ENCODE measurements around the gene ZNF536.

Gene ZNF536

GRCh38 chr19:30587869-30588268 lies 215.7 kb downstream of the ZNF536 start:
- Histone ChIP-seq H3K36me3 (ENCODE audit: control insufficient read depth, insufficient read depth, low read length, severe bottlenecking) (no peaks in the 10 kb centered on the region), H3K9me3 (ENCODE audit: control insufficient read depth, low read length) (no peaks in the 10 kb centered on the region), H3K4me1 (ENCODE audit: control insufficient read depth, insufficient read depth, low read length) (no peaks in the 10 kb centered on the region), H3K27me3 (replicated peaks; ENCODE audit: control insufficient read depth, insufficient read depth, low read length) (no peaks in the 10 kb centered on the region), H3K9ac (ENCODE audit: low read length) (no peak overlapping the region), H3K4me3 (ENCODE audit: low read length) (no peak overlapping the region)
- no peak for DNase-seq (ENCODE audit: low read depth)

DNA sequence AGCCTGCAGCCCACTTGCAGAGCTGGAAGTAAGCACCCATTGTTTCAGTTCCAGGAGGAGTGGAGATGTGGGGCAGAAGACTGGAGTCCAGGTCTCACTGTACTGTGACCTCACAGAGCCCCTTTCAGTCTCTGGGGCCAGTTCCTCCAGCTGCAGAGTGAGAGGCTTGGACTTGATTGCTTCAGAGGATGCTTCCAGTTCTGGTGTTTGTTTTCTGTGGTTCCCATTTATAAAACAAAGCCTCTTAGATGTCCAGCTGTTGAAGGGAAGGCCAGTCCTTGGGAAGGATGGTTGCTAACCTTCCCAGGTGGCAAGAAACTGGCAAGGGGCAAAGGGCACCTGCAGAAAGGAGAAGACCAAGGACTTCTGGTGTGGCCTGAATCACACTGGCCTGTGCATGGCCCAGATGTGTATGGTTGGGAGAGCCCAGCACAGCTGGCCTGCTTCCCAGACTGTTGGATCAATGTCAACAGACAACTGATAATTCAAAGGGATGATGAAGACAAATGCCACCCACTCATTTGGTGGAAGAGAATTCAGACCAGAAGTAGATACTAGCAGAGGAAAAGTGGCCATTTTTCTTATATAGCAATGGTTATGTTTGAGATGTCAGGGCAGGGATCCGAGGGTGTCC lies 218.5 kb downstream of the ZNF536 start:
- H3K27me3 ChIP-seq (replicated peaks; ENCODE audit: control insufficient read depth, insufficient read depth, low read length), result no peaks in the 10 kb centered on the region
- H3K4me1 ChIP-seq (ENCODE audit: control insufficient read depth, insufficient read depth, low read length), result no peaks in the 10 kb centered on the region
- H3K36me3 ChIP-seq (ENCODE audit: control insufficient read depth, insufficient read depth, low read length, severe bottlenecking), result no peaks in the 10 kb centered on the region
- no peak overlapping the region for H3K9ac ChIP-seq (ENCODE audit: low read length)
- DNase-seq (ENCODE audit: low read depth), result no peak
- no peaks in the 10 kb centered on the region for H3K9me3 ChIP-seq (ENCODE audit: control insufficient read depth, low read length)
- no peak overlapping the region for H3K4me3 ChIP-seq (ENCODE audit: low read length)

DNA sequence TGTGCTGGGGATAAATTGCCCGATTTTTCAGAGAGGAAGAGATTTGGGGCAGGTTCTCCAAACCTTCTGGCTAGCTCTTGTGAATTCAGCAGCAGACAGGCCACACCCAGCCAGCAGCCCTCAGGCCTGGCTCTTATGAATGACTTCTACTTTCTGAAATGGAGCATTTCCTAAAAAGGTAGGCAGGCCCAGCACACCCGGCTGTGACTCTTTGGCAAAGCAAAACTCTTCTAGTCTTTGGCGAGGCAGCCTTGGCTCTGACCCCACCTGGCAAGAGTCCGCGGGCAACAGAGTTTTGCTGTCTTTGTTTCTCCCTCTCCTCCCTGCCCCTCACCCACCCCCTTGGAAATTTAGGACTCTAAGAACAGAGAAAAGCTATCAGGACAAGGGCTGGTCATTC lies 221.2 kb downstream of the ZNF536 start:
- no peak overlapping the region for H3K4me3 ChIP-seq (ENCODE audit: low read length)
- no peaks in the 10 kb centered on the region for H3K9me3 ChIP-seq (ENCODE audit: control insufficient read depth, low read length)
- no peak overlapping the region for H3K9ac ChIP-seq (ENCODE audit: low read length)
- H3K27me3 ChIP-seq (replicated peaks; ENCODE audit: control insufficient read depth, insufficient read depth, low read length), result no peaks in the 10 kb centered on the region
- H3K4me1 ChIP-seq (ENCODE audit: control insufficient read depth, insufficient read depth, low read length), result no peaks in the 10 kb centered on the region
- DNase-seq (ENCODE audit: low read depth), result no peak
- H3K36me3 ChIP-seq (ENCODE audit: control insufficient read depth, insufficient read depth, low read length, severe bottlenecking), result no peaks in the 10 kb centered on the region

DNA sequence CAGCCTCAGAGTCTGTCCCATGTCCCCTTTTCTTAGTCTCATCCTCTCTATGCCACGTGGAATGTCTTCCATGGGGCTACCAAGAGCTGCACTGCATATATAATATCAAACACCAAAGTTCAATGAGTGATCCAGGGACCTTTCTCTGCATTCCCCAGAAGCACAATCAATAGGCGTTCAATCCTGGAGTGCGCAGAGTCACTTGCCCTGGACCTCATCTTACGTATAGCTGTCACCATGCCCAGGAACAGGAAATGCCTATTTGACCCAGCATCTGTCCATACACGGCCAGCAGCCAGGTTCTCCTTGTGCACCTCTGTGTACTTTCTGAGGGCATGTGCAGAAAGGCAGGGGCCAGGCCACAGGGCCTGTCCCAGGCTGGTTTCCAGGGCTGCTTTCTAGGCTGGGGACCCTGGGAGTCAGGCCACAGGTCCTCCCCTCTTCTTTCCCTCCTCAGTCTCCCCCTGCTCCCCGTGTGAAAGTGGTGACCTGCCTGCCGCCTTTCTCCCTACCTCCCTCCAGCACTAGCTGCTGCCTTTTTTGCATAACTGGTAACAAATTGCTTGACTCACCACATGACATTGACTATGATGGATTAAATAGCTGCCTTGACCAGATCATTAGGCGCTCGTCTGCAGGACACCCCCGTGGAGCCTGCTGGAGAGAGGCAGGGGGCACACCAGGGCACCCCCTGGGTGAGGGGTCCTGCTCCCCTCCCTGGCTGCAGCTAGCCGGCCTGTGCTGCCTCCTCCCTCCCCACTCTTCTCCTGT lies 222.0 kb downstream of the ZNF536 start:
- H3K27me3 ChIP-seq (replicated peaks; ENCODE audit: control insufficient read depth, insufficient read depth, low read length), result no peaks in the 10 kb centered on the region
- no peak overlapping the region for H3K4me3 ChIP-seq (ENCODE audit: low read length)
- H3K9me3 ChIP-seq (ENCODE audit: control insufficient read depth, low read length), result no peaks in the 10 kb centered on the region
- H3K4me1 ChIP-seq (ENCODE audit: control insufficient read depth, insufficient read depth, low read length), result no peaks in the 10 kb centered on the region
- no peak overlapping the region for H3K9ac ChIP-seq (ENCODE audit: low read length)
- H3K36me3 ChIP-seq (ENCODE audit: control insufficient read depth, insufficient read depth, low read length, severe bottlenecking), result no peaks in the 10 kb centered on the region
- DNase-seq (ENCODE audit: low read depth), result no peak

DNA sequence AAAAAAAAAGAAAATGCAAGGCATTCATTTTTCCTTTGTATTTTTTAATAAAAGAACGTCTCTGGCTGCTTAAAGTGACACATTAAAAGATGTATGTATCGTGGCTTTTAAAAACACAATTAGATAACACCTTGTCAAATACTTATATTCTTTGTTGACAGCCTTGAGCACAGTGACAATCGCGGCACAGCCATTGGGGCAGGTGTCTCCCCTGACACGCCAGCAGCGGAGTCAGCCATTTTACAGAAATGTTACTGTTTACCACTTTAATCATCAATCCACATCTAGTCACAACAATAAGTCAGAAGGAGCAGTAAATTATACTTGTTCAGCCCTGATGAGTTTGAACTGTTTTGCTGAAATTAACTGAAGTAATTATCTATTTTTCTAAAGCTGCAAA lies 224.1 kb downstream of the ZNF536 start:
- no peak for DNase-seq (ENCODE audit: low read depth)
- no peak overlapping the region for H3K9ac ChIP-seq (ENCODE audit: low read length)
- no peak overlapping the region for H3K4me3 ChIP-seq (ENCODE audit: low read length)
- H3K4me1 ChIP-seq (ENCODE audit: control insufficient read depth, insufficient read depth, low read length), result no peaks in the 10 kb centered on the region
- no peaks in the 10 kb centered on the region for H3K9me3 ChIP-seq (ENCODE audit: control insufficient read depth, low read length)
- no peaks in the 10 kb centered on the region for H3K36me3 ChIP-seq (ENCODE audit: control insufficient read depth, insufficient read depth, low read length, severe bottlenecking)
- H3K27me3 ChIP-seq (replicated peaks; ENCODE audit: control insufficient read depth, insufficient read depth, low read length), result peaks cover 3% of the 10 kb centered on the region

GRCh38 chr19:30596813-30597399 lies 224.7 kb downstream of the ZNF536 start:
- H3K9ac ChIP-seq (ENCODE audit: low read length), result no peak overlapping the region
- DNase-seq (ENCODE audit: low read depth), result no peak
- H3K4me3 ChIP-seq (ENCODE audit: low read length), result no peak overlapping the region
- H3K36me3 ChIP-seq (ENCODE audit: control insufficient read depth, insufficient read depth, low read length, severe bottlenecking), result no peaks in the 10 kb centered on the region
- no peaks in the 10 kb centered on the region for H3K9me3 ChIP-seq (ENCODE audit: control insufficient read depth, low read length)
- H3K27me3 ChIP-seq (replicated peaks; ENCODE audit: control insufficient read depth, insufficient read depth, low read length), result peaks cover 3% of the 10 kb centered on the region
- no peaks in the 10 kb centered on the region for H3K4me1 ChIP-seq (ENCODE audit: control insufficient read depth, insufficient read depth, low read length)

DNA sequence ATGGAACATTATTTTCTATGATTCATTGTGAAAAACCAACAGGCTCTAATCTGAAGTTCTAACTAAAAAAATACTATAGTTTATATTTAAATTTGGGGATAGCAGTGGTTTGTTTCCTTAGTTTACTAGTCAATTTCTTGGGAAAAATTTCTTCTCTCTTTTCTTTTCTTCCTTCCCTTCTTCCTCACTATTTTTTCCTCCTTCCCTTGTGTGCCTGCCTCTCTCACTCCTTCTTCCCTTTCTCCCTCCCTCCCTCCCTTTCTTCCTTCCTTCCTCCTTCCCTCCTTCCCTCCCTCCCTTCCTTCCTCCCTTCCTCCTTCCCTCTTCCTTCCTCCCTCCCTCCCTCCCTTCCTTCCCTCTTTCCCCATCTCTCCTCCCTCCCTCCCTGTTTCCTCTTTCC lies 226.5 kb downstream of the ZNF536 start:
- DNase-seq (ENCODE audit: low read depth), result no peak
- Histone ChIP-seq H3K9ac (ENCODE audit: low read length) (no peak overlapping the region), H3K36me3 (ENCODE audit: control insufficient read depth, insufficient read depth, low read length, severe bottlenecking) (no peaks in the 10 kb centered on the region), H3K9me3 (ENCODE audit: control insufficient read depth, low read length) (no peaks in the 10 kb centered on the region), H3K4me3 (ENCODE audit: low read length) (no peak overlapping the region), H3K4me1 (ENCODE audit: control insufficient read depth, insufficient read depth, low read length) (no peaks in the 10 kb centered on the region), H3K27me3 (replicated peaks; ENCODE audit: control insufficient read depth, insufficient read depth, low read length) (peaks cover 3% of the 10 kb centered on the region)

DNA sequence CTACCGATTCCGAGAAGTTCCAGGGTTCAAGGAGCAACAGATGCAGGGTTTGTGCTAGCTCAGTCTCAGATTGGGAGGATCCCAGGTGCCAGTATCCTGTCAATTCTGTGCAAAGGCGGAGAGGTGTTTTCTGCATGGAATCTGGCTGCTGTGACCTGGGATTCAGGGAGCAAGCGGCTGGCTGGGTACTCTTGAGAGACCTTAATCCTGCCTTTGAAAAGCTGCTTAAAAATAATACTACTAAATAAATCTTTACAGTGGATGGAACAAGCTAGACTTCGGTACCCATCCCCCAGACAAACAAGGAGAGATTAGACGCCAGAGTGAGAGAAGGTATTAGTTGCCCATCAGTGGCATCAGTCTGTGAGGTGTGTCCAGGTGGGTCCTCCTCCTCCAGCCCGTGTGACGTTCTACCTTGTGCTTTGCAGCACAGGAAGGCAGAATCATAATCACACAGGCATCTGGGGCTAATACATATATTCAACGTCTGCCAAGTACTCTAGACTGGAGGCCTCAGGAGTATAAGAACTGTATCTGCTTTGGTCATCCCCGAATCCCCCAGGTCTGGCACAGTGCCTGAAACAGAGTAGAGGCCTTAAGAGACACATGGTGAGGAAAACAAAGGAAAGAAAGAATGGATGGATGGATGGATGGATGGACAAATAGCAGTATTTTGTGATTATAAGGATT lies 230.6 kb downstream of the ZNF536 start:
- no peak for DNase-seq (ENCODE audit: low read depth)
- H3K9ac ChIP-seq (ENCODE audit: low read length), result no peak overlapping the region
- peaks cover 3% of the 10 kb centered on the region for H3K27me3 ChIP-seq (replicated peaks; ENCODE audit: control insufficient read depth, insufficient read depth, low read length)
- H3K9me3 ChIP-seq (ENCODE audit: control insufficient read depth, low read length), result no peaks in the 10 kb centered on the region
- no peaks in the 10 kb centered on the region for H3K4me1 ChIP-seq (ENCODE audit: control insufficient read depth, insufficient read depth, low read length)
- no peaks in the 10 kb centered on the region for H3K36me3 ChIP-seq (ENCODE audit: control insufficient read depth, insufficient read depth, low read length, severe bottlenecking)
- no peak overlapping the region for H3K4me3 ChIP-seq (ENCODE audit: low read length)

- Histone ChIP-seq H3K4me1 (ENCODE audit: control insufficient read depth, insufficient read depth, low read length) (no peaks in the 10 kb centered on the region), H3K4me3 (ENCODE audit: low read length) (no peak overlapping the region), H3K9me3 (ENCODE audit: control insufficient read depth, low read length) (no peaks in the 10 kb centered on the region), H3K27me3 (replicated peaks; ENCODE audit: control insufficient read depth, insufficient read depth, low read length) (peaks cover 3% of the 10 kb centered on the region), H3K36me3 (ENCODE audit: control insufficient read depth, insufficient read depth, low read length, severe bottlenecking) (no peaks in the 10 kb centered on the region), H3K9ac (ENCODE audit: low read length) (no peak overlapping the region)
- no peak for DNase-seq (ENCODE audit: low read depth)
Measured at GRCh38 chr19:30604657-30605056, 232.5 kb downstream of the ZNF536 start.

GRCh38 chr19:30605333-30605732 lies 233.1 kb downstream of the ZNF536 start:
- Histone ChIP-seq H3K4me3 (ENCODE audit: low read length) (no peak overlapping the region), H3K4me1 (ENCODE audit: control insufficient read depth, insufficient read depth, low read length) (no peaks in the 10 kb centered on the region)
- no peak for DNase-seq (ENCODE audit: low read depth)

More at GRCh38 chr19:30605333-30605732, 233.1 kb downstream of the ZNF536 start:
- Histone ChIP-seq H3K9ac (ENCODE audit: low read length) (no peak overlapping the region), H3K27me3 (replicated peaks; ENCODE audit: control insufficient read depth, insufficient read depth, low read length) (peaks cover 3% of the 10 kb centered on the region), H3K9me3 (ENCODE audit: control insufficient read depth, low read length) (no peaks in the 10 kb centered on the region), H3K36me3 (ENCODE audit: control insufficient read depth, insufficient read depth, low read length, severe bottlenecking) (no peaks in the 10 kb centered on the region)

Data from adipocyte (in vitro differentiated cells).